ENCODE measurements around the gene TMEM151B. TPM values are rescaled to one million over a fixed set of nuclear protein-coding genes. Genes with fewer than 3 reads are reported as not detected.

The TMEM151B gene
- total and polyA plus RNA-seq, 2 of the 4 experiments (the other 2 are of a cell fraction), result not detected

- no TSS peak for BruUV-seq (replicated peaks)
- WGBS, 2 experiments (ENCODE audit: extremely low coverage in 2 of 2, insufficient read length in 1 of 2), result 78% methylated on average over 3 of the region's 7 CpGs; no CpG with 5 or more reads in 1 of the 2 experiments
- POLR2A ChIA-PET (ENCODE audit: unreplicated experiment), result no interaction called here
Measured at GRCh38 chr6:44262467-44263353, 7.5 kb upstream of the TMEM151B start.

More at GRCh38 chr6:44262467-44263353, 7.5 kb upstream of the TMEM151B start:
- H3K23ac ChIP-seq (ENCODE audit: low read depth, low read length), result peak overlapping the region; percentile 83
- no peak overlapping the region for H3K27ac ChIP-seq (ENCODE audit: insufficient read depth, low read length)
- in situ Hi-C loops (cut with MboI; ENCODE audit: low sequenced_read_pairs) (no loop called here), dilution Hi-C loops (cut with HindIII; ENCODE audit: low sequenced_read_pairs, unreplicated experiment) (no loop called here), intact Hi-C loops (cut with micrococcal nuclease) (no loop called here)
- H3K9ac ChIP-seq (ENCODE audit: low read depth, low read length), result peak overlapping the region; percentile 33
- CTCF ChIA-PET, result no interaction called here
- H3K9me3 ChIP-seq (ENCODE audit: control insufficient read depth, insufficient read depth, low read length), result no peaks in the 10 kb centered on the region
- H2BK20ac ChIP-seq (ENCODE audit: low read depth, low read length), result no peak overlapping the region
- H3K9me1 ChIP-seq (ENCODE audit: insufficient read depth, low read length), result peaks cover 17% of the 10 kb centered on the region
- peak overlapping the region; percentile 99 for H3K4me2 ChIP-seq (ENCODE audit: low read depth, low read length)
- H2AK9ac ChIP-seq (replicated peaks; ENCODE audit: low read depth, low read length, poor library complexity), result peak overlapping the region; percentile 98
- H4K91ac ChIP-seq (ENCODE audit: insufficient read depth, low read depth, low read length), result peak overlapping the region; percentile 23; the same call in 1 of the 2 replicates
- peaks cover 24% of the 10 kb centered on the region for H3K4me1 ChIP-seq (ENCODE audit: control insufficient read depth, insufficient read depth, low read length)
- H3K56ac ChIP-seq (ENCODE audit: extremely low read depth, insufficient read depth, low read length), result no peak overlapping the region
- peak overlapping the region; percentile 78 for H2AK5ac ChIP-seq (ENCODE audit: low read depth, low read length)
- peak overlapping the region; percentile 50; the same call in 1 of the 2 replicates for H4K5ac ChIP-seq (ENCODE audit: low read depth, low read length)
- DNase-seq (no peak), ATAC-seq (ENCODE audit: low read depth) (no peak)
- H3K4me3 ChIP-seq (ENCODE audit: insufficient read depth, low read depth, low read length), result peak overlapping the region; percentile 90; the same call in 1 of the 2 replicates
- peak overlapping the region; percentile 76 for H2AFZ ChIP-seq (replicated peaks; ENCODE audit: low read length, poor library complexity)
- no peak overlapping the region for H2BK15ac ChIP-seq (ENCODE audit: low read depth, low read length)
- peak overlapping the region; percentile 49 for H3K14ac ChIP-seq (replicated peaks; ENCODE audit: low read depth, low read length)
- H3K27me3 ChIP-seq (ENCODE audit: control insufficient read depth, insufficient read depth, low read length), result no peaks in the 10 kb centered on the region
- peak overlapping the region; percentile 42 for H2BK120ac ChIP-seq (ENCODE audit: low read depth, low read length)
- no peak for TF ChIP-seq RFX5 (IDR thresholded peaks at IDR 0.05; ENCODE audit: low read depth, low read length)
- H4K20me1 ChIP-seq (ENCODE audit: insufficient read depth, low read length), result peaks cover 9% of the 10 kb centered on the region
- peaks cover 24 to 41% of the 10 kb centered on the region in 2 experiments for H3K79me1 ChIP-seq (ENCODE audit: low read depth in 1 of 2, low read length in 2 of 2)
- peak overlapping the region; percentile 74 for H3K4ac ChIP-seq (ENCODE audit: low read depth, low read length)
- H2BK5ac ChIP-seq (ENCODE audit: low read depth, low read length, poor library complexity, severe bottlenecking), result peak overlapping the region; percentile 62
- H4K8ac ChIP-seq (ENCODE audit: low read depth in 2 of 2, low read length in 2 of 2), result peak overlapping the region in 1 of 2 experiments; percentile 66; a peak in 3 of 4 replicates
- H3K18ac ChIP-seq (ENCODE audit: low read depth, low read length), result peak overlapping the region; percentile 12; the same call in 1 of the 2 replicates
- peaks cover 12% of the 10 kb centered on the region for H3K36me3 ChIP-seq (ENCODE audit: control insufficient read depth, insufficient read depth, low read length)
